Stimulated activated naive B cell treated with anti-CD40 and anti-IgM and Interleukin-4, amounts not matched to agents 10 μg/mL and 1 μg/mL and 100 μg/mL, for 72 hours (primary cell): ENCODE results near the gene CFH.
A peak's percentile ranks its signal among the peaks of the same experiment; 100 is the strongest.
"Not testable (repeated sequence)": the region's sequence is repeated elsewhere in the genome, so short reads cannot be mapped to it uniquely, and the experiment has no call there.

Experiments used
- ATAC-seq, 2 donors: fragments of 150-1000 bp; cut with Tn5 transposase; replicated peaks; 2 replicates each; pipeline ENCODE4 v1.10.0; 2021; ENCODE audit warnings: moderate library complexity in 1 of 2
- DNase-seq: peaks from one replicate; pipeline ENCODE4 v3.0.0; 2021
- H3K27ac Mint-ChIP-seq: one replicate; pipeline ENCODE4 v1.8.0; 2022; ENCODE audit warnings: mild to moderate bottlenecking, mixed read lengths
- H3K27me3 Mint-ChIP-seq, 2 donors: one replicate each; pipeline ENCODE4 v1.8.0; 2022; ENCODE audit warnings: mixed read lengths in 2 of 2
- H3K36me3 Mint-ChIP-seq, 2 donors: one replicate each; pipeline ENCODE4 v1.8.0; 2022; ENCODE audit warnings: mixed read lengths in 2 of 2, mild to moderate bottlenecking in 1 of 2
- H3K4me1 Mint-ChIP-seq, 2 donors: one replicate each; pipeline ENCODE4 v1.8.0; 2022; ENCODE audit warnings: mixed read lengths in 2 of 2, mild to moderate bottlenecking in 1 of 2
- H3K4me3 Mint-ChIP-seq, 2 donors: one replicate each; pipeline ENCODE4 v1.8.0; 2022; ENCODE audit warnings: mild to moderate bottlenecking in 2 of 2, mixed read lengths in 2 of 2, moderate library complexity in 1 of 2
- H3K9me3 Mint-ChIP-seq, 2 donors: one replicate each; pipeline ENCODE4 v1.8.0; 2022; ENCODE audit warnings: mixed read lengths in 2 of 2, mild to moderate bottlenecking in 1 of 2

Gene CFH

DNA sequence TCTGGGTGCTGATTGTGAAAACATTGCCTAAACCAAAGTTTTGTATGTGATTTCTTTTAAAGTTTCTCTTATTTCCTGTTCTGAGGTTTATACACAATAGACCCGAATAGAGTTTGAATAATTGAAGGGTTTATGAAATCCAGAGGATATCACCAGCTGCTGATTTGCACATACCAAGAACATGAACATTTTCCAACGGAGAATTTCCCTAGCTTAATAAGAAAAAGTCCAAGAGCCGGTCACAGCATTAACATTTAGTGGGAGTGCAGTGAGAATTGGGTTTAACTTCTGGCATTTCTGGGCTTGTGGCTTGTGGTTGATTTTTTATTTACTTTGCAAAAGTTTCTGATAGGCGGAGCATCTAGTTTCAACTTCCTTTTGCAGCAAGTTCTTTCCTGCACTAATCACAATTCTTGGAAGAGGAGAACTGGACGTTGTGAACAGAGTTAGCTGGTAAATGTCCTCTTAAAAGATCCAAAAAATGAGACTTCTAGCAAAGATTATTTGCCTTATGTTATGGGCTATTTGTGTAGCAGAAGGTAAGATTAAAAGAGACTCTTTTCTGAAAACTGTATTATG is at the start of gene CFH:
Gene CFH, plus strand, starts transcription at position 407 of the 579 bp plus-strand sequence. Its CDS starts 75 bp downstream, at position 482.
- Mint-ChIP-seq H3K9me3 (no peaks in the 10 kb centered on the region), H3K4me3 (no peak within 1 kb of the TSS), H3K36me3 (no peaks in the 10 kb centered on the region), H3K4me1 (no peaks in the 10 kb centered on the region), H3K27me3 (no peaks in the 10 kb centered on the region), H3K27ac (no peak within 1 kb of the TSS)
- DNase-seq: no peak
- ATAC-seq: no peak

DNA sequence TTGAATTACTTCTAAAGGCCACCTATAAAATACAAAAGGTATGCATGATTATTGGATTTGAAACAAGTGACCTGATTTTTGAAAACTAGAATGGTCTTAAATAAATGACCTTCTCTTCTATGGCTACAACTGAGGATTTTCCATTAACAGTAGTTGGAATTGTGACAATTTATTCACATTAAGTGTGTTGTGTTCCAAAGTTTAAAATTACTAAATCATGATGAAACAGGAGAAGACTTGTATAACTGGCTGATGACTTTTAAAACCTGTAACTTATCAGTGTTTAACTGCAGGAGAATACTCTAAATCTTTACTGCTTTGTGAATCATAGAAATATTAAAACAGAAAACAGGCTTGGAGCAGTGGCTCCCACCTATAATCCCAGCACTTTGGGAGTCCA is 48.2 kb upstream of the CFH start:
- no peaks in the 10 kb centered on the region for H3K9me3 Mint-ChIP-seq

DNA sequence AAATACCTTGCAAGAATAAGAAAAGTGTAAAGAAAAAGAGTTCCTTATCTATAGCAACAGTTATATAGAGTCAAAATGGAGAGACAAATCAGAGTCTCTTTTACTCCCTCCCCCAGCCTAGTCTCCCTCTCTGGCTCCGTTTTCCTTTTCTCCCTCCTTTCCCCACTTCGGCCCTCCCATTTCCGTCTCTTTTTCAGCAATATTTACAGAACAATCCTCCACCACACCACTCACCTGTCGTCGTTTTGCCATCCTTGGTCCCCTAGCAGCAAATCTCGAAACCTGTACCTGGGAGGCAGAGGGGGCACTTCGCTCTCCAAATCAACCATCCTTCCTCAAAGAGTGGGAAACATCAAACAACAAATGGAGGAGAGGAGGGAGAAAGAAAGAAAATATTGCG is 43.9 kb upstream of the CFH start:
- no peak for ATAC-seq
- H3K4me1 Mint-ChIP-seq: peaks cover 4 to 6% of the 10 kb centered on the region in 2 donors
- no peaks in the 10 kb centered on the region for H3K36me3 Mint-ChIP-seq
- no peak for DNase-seq
- H3K9me3 Mint-ChIP-seq: peaks cover 0 to 3% of the 10 kb centered on the region in 2 donors
- H3K27me3 Mint-ChIP-seq: peaks cover 22 to 37% of the 10 kb centered on the region in 2 donors
- H3K4me3 Mint-ChIP-seq: peak overlapping the region in 1 of 2 donors; percentile 4
- no peak overlapping the region for H3K27ac Mint-ChIP-seq

More for the DNA sequence above, 48.2 kb upstream of the CFH start:
- Mint-ChIP-seq H3K4me3 (no peak overlapping the region), H3K4me1 (peaks cover 4 to 6% of the 10 kb centered on the region in 2 donors), H3K36me3 (no peaks in the 10 kb centered on the region), H3K27me3 (peaks cover 10 to 18% of the 10 kb centered on the region in 2 donors), H3K27ac (no peak overlapping the region)
- DNase-seq (no peak), ATAC-seq (no peak)

DNA sequence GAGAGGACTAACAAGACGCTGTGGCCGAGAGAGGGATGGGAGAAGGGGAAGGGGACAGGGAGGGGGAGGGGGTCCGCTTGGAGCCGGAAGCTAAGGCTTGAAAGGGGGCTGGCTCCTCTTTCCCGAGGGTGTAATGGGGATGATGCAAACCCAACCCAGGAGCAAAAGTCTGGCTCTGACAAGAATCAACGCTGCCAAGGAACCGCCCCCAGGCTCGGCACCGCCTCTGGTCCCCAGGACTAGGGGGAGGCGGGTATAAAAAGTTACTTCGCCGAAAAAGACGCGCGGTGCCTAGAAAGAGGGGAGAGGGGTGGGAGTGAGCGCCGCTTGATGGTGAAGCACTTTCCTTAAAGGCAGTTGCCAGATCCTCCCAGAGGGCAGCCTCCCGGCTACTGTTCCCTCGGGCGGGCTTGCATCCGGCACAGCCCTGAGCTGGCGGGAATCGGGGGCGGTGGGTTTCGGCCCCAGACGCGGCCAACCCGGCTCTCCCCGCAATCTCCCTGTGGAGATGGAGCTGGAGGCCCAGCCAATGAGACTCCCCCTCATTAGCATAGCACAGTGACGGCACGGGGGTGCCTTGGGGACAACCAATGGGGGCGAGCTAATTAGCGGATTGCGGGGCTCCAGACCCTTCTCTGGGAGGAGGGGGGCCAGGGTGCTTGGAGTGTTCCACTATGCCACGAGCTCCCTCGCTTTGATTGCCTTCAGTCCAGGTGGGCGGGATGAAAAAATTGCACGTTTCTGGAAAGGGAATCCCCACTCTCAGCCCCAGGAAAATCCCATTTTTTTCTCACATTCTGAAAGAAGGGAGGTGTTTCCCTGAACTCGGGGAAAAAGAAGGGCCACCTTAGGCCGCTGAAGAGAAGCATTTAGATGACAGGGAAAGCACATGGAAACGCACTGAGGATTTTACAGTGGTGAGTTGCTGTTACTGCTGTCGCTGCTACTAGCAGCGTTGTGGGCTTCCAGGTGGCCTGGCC is 43.2 kb upstream of the CFH start, which contains the start of gene KCNT2:
Gene KCNT2, minus strand, starts transcription at position 51 of the 980 bp plus-strand sequence. CDS start 131 bp downstream, outside the sequence.
- DNase-seq (no peak), ATAC-seq (peak; percentile 42 to 62)
- Mint-ChIP-seq H3K9me3 (peaks cover 0 to 3% of the 10 kb centered on the region in 2 donors), H3K27me3 (peaks cover 24 to 39% of the 10 kb centered on the region in 2 donors), H3K36me3 (no peaks in the 10 kb centered on the region), H3K4me3 (peak within 1 kb of the TSS in 1 of 2 donors; percentile 4), H3K4me1 (peaks cover 4 to 6% of the 10 kb centered on the region in 2 donors), H3K27ac (no peak within 1 kb of the TSS)

DNA sequence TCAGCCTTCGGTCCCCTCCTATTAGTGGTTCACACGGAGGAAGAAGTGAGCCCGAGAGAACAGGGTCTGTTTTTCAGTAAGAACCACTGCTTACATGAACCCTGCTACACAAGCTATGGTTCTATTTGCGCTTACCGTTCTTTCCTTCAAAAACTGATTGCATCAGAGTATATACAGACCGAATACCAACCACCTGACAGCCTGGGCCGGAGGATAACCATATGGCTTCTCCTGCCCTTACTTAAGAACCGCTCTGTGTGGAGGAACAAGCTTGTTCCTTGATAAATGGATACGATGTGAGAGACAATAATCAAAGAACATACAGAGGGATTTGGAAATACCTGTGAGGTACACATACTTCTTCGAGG is 42.5 kb upstream of the CFH start:
- H3K27ac Mint-ChIP-seq: no peak overlapping the region
- H3K36me3 Mint-ChIP-seq: no peaks in the 10 kb centered on the region
- H3K4me1 Mint-ChIP-seq: peaks cover 4 to 6% of the 10 kb centered on the region in 2 donors
- DNase-seq (no peak), ATAC-seq (peak in 1 of 2 donors; percentile 14)
- peaks cover 24 to 39% of the 10 kb centered on the region in 2 donors for H3K27me3 Mint-ChIP-seq
- peaks cover 0 to 3% of the 10 kb centered on the region in 2 donors for H3K9me3 Mint-ChIP-seq
- H3K4me3 Mint-ChIP-seq: no peak overlapping the region

DNA sequence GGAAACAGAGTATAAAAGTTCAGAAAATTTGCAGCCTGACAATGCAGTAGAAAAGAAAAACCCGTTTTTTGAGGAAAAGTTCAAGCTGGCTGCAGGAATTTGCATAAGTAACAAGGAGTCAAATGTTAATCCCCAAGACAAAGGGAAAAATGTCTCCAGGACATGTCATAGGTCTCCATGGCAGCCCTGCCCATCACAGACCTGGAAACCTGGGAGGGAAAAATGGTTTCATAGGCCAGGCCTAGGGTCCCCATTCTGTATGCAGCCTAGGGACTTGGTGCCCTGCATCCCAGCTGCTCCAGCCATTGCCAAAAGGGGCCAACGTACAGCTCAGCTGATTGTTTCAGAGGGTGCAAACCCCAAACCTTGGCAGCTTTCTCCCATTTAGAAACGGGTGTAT is 40.0 kb upstream of the CFH start:
- no peak for DNase-seq
- Mint-ChIP-seq H3K27me3 (peaks cover 24 to 36% of the 10 kb centered on the region in 2 donors), H3K27ac (no peak overlapping the region), H3K4me1 (peaks cover 4 to 6% of the 10 kb centered on the region in 2 donors), H3K4me3 (no peak overlapping the region), H3K9me3 (peaks cover 0 to 3% of the 10 kb centered on the region in 2 donors), H3K36me3 (no peaks in the 10 kb centered on the region)
- no peak for ATAC-seq

DNA sequence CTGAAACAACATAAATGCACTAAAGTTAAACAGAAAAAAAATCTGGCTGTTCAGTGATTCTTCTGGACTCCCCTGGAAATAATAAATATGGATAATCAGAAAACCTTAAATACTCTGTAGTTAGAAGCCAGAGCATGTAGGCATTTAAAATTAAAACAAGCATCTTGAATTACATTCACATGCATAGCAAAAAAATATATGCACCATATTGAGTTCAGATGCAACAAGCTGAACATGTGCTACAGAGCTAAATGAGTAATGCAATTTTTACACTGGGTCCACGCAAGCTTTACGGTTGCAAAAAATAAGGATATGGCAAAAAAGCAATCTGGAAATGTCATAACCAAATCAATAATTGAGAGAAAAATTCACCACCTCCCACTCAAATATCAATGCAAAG is 32.1 kb upstream of the CFH start:
- ATAC-seq (no peak), DNase-seq (no peak)
- H3K4me3 Mint-ChIP-seq: no peak overlapping the region
- H3K4me1 Mint-ChIP-seq: no peaks in the 10 kb centered on the region
- H3K27me3 Mint-ChIP-seq: no peaks in the 10 kb centered on the region
- H3K27ac Mint-ChIP-seq: no peak overlapping the region
- H3K36me3 Mint-ChIP-seq: no peaks in the 10 kb centered on the region
- no peaks in the 10 kb centered on the region for H3K9me3 Mint-ChIP-seq

DNA sequence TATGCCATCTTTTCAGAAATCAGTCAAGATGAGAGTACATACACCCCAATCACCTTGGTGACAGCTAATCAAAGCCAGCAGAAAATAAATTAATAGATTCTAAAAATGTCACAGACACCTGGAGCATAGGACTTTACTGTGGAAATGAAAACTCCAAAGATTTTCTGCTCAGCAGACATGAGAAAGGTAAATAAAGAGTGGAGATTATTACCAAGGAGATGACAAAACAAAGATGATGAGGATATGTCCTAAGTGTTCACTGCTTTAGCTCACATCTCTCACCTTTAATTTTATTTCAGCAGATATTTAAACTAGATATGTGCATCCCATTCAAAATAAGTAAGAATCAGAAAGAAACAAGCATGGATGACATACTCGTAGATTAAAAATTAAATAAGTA is 28.8 kb upstream of the CFH start:
- Mint-ChIP-seq H3K27ac (no peak overlapping the region), H3K4me3 (no peak overlapping the region), H3K4me1 (no peaks in the 10 kb centered on the region), H3K36me3 (no peaks in the 10 kb centered on the region), H3K27me3 (no peaks in the 10 kb centered on the region), H3K9me3 (peaks cover 0 to 1% of the 10 kb centered on the region in 2 donors)
- no peak for DNase-seq
- ATAC-seq: no peak

DNA sequence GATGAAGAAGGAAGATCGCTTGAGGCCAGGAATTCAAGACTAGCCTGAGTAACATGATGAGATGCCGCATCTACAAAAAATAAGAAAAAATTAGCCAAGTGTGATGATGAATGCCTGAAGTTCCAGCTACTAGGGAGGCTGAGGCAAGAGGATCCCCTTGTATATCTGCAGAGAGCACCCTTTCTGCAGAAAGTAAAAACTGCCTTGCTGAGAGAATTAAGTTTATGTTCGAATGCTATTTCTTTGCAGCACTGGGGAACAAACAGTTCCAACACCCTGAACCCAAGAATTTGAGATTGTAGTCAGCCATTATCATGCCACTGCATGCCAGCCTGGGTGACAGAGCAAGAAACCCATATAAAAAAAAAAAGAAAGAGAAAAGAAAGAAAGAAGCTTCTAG is 23.0 kb upstream of the CFH start:
- DNase-seq (no peak), ATAC-seq (no peak)
- Mint-ChIP-seq H3K4me1 (no peaks in the 10 kb centered on the region), H3K4me3 (no peak overlapping the region), H3K27me3 (no peaks in the 10 kb centered on the region), H3K27ac (no peak overlapping the region), H3K9me3 (peaks cover 4 to 9% of the 10 kb centered on the region in 2 donors), H3K36me3 (no peaks in the 10 kb centered on the region)

DNA sequence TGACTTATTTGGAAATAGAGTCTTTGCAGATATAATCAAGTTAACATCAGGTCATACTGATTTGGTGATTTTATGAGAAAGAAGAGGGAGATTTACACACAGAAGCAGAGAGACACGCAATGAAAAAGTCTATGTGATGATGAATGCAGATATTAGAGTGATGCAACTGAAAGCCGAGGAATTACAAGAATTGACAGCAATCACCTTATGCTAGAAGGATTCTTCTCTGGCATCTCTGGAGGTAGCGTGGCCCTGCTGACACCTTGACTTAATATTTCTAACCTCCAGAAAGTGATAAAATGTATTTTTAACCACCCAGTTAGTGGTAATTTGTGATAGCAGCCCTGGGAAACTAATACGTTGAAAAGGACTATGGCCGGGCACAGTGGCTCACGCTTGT is 14.2 kb upstream of the CFH start:
- Mint-ChIP-seq H3K4me1 (no peaks in the 10 kb centered on the region), H3K27me3 (no peaks in the 10 kb centered on the region)

DNA sequence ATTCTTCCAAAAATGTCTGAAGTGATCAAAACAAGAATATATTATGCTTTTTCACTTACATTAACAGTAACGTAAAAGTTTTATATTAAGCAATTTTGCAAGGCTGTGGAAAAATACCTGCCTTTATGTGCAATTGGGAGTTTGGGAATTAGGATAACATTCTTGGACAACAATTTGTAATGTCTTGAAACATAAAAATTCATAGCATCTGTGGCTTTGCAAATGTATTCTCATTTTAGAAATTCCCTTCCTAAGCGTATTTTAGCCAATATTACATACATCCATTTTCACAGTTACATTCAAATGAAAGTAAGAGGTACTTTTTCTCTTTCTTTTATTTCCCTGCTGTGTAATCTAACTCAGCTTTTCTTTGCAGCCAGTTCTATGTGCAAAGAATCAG is 13.4 kb upstream of the CFH start:
- Mint-ChIP-seq H3K27ac (no peak overlapping the region), H3K9me3 (no peaks in the 10 kb centered on the region), H3K27me3 (no peaks in the 10 kb centered on the region), H3K36me3 (no peaks in the 10 kb centered on the region), H3K4me3 (no peak overlapping the region), H3K4me1 (no peaks in the 10 kb centered on the region)
- DNase-seq (no peak), ATAC-seq (no peak)

More for the DNA sequence above, 14.2 kb upstream of the CFH start:
- no peak overlapping the region for H3K27ac Mint-ChIP-seq
- ATAC-seq: no peak
- H3K9me3 Mint-ChIP-seq: no peaks in the 10 kb centered on the region
- H3K4me3 Mint-ChIP-seq: no peak overlapping the region
- DNase-seq: no peak
- H3K36me3 Mint-ChIP-seq: no peaks in the 10 kb centered on the region

DNA sequence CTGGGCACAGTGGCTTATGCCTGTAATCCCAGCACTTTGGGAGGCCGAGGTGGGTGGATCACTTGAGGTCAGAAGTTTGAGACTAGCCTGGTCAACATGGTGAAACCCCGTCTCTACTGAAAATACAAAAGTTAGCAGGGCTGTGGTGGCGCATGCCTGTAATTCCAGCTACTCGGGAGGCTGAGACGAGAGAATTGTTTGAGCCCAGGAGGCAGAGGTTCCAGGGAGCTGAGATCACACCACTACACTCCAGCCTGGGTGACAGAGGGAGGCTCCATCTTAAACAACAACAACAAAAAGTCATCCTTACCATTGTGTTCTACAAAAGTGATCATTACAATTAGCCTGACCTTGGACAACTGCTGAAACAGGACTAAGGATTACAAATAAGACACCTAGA is 12.6 kb upstream of the CFH start:
- not testable (repeated sequence) for H3K4me3 Mint-ChIP-seq, ATAC-seq

DNA sequence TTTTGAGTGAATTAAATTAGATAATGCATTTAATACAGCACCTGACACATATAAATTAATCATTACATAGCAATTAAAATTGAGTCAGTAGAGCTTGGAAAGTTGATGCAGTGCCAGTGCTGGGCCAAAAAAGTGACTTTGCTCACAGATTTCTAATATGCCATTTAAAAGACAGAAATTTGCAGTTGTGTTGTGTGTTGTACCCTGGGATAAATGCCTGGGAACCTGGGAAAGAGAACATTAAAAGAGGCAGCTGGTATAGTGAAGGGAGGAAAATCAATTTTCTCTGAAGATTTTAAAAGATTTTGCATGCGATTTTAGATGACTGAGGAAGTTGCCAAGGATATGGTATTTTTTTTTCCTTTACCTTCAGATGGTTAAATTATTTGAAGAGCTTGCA is 10.9 kb upstream of the CFH start:
- Mint-ChIP-seq H3K27me3 (no peaks in the 10 kb centered on the region), H3K4me1 (no peaks in the 10 kb centered on the region), H3K27ac (no peak overlapping the region), H3K36me3 (no peaks in the 10 kb centered on the region), H3K9me3 (no peaks in the 10 kb centered on the region), H3K4me3 (no peak overlapping the region)
- ATAC-seq: no peak
- DNase-seq: no peak

More for the DNA sequence above, 12.6 kb upstream of the CFH start:
- not testable (repeated sequence) for H3K27me3 Mint-ChIP-seq, H3K27ac Mint-ChIP-seq, H3K4me1 Mint-ChIP-seq, H3K9me3 Mint-ChIP-seq, H3K36me3 Mint-ChIP-seq, DNase-seq

DNA sequence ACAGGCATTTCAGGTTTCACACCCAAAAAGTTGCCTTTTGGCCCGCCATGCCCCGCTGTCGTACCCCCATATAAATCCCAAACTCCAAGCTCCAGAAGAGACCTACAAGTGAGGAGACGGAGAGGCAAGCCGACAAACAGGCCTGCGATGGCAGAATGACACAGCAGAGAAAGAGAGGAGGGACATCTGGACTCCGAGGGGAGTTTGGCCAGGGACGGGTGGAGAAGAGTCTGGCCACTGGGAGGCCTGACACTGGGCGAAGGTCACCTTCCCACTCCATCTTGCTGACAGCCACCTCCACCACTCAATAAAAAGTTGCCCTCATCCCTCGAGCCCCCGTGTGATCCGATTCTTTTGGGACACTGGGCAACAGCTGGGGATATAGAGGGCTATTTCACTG is 1.9 kb upstream of the CFH start:
- no peak overlapping the region for H3K27ac Mint-ChIP-seq
- H3K27me3 Mint-ChIP-seq: no peaks in the 10 kb centered on the region
- ATAC-seq (no peak), DNase-seq (no peak)
- H3K9me3 Mint-ChIP-seq: no peaks in the 10 kb centered on the region
- H3K4me3 Mint-ChIP-seq: no peak overlapping the region
- no peaks in the 10 kb centered on the region for H3K4me1 Mint-ChIP-seq
- no peaks in the 10 kb centered on the region for H3K36me3 Mint-ChIP-seq

DNA sequence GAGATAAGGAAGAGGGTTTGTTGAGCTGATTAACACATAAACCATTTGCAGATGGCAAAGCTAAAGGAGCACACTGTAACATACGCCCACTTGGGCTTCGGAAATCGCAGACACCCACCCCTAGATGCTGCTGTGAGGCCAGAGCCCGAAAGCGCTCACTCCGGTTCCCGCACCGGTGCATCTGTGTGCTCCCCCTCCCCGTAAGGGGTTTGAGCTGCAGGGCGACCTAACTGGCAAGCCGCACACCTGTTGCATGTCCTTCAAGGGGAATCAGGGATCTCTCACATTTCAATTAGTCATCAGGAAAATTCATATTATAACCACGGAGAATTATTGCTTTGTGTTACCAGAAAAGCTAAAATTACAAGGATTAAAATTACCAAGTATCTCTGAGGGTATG is 1.4 kb upstream of the CFH start:
- no peak overlapping the region for H3K4me3 Mint-ChIP-seq
- no peaks in the 10 kb centered on the region for H3K27me3 Mint-ChIP-seq
- H3K36me3 Mint-ChIP-seq: no peaks in the 10 kb centered on the region
- H3K27ac Mint-ChIP-seq: no peak overlapping the region
- ATAC-seq: no peak
- DNase-seq: no peak
- H3K9me3 Mint-ChIP-seq: no peaks in the 10 kb centered on the region
- H3K4me1 Mint-ChIP-seq: no peaks in the 10 kb centered on the region
